Stimulated activated naive CD8-positive, alpha-beta T cell treated with anti-CD3 and anti-CD28 coated beads, Interleukin-15, amount 100 ng/mL, for 72 hours (primary cell): ENCODE data around the gene NDUFB8.
"Not testable (repeated sequence)": the region's sequence is repeated elsewhere in the genome, so short reads cannot be mapped to it uniquely, and the experiment has no call there.

Source experiments
- ATAC-seq: fragments of 150-1000 bp; cut with Tn5 transposase; 2 replicates; pipeline ENCODE4 v1.10.0; 2021; ENCODE audit warnings: mild to moderate bottlenecking, moderate library complexity
- DNase-seq, 2 donors: peaks; one replicate each; pipeline ENCODE4 v3.0.0; 2021 to 2022
- H3K27ac Mint-ChIP-seq, 2 donors: one replicate each; pipeline ENCODE4 v1.8.0; 2022; ENCODE audit warnings: mild to moderate bottlenecking in 2 of 2, mixed read lengths in 2 of 2, moderate library complexity in 2 of 2
- H3K27me3 Mint-ChIP-seq: one replicate; pipeline ENCODE4 v1.8.0; 2022; ENCODE audit warnings: mixed read lengths
- H3K4me1 Mint-ChIP-seq: one replicate; pipeline ENCODE4 v1.8.0; 2022; ENCODE audit warnings: mild to moderate bottlenecking, mixed read lengths
- H3K4me3 Mint-ChIP-seq, 2 donors: one replicate each; pipeline ENCODE4 v1.8.0; 2022; ENCODE audit warnings: mild to moderate bottlenecking in 2 of 2, mixed read lengths in 2 of 2, moderate library complexity in 1 of 2
- H3K9me3 Mint-ChIP-seq, 2 donors: one replicate each; pipeline ENCODE4 v1.8.0; 2022; ENCODE audit warnings: mixed read lengths in 2 of 2

The NDUFB8 gene

GRCh38 chr10:100529475-100530298 is at the start of gene NDUFB8:
NDUFB8 (minus strand) TSS chr10:100529871; CDS start chr10:100529851, 20 bp downstream.
- Mint-ChIP-seq H3K27me3 (no peaks in the 10 kb centered on the region), H3K9me3 (no peaks in the 10 kb centered on the region), H3K4me3 (peak within 1 kb of the TSS; percentile 96 to 97), H3K27ac (peak within 1 kb of the TSS; percentile 98 to 99), H3K4me1 (peaks cover 39% of the 10 kb centered on the region)
- peak; percentile 71 for ATAC-seq
- peak; percentile 84 to 88 for DNase-seq

GRCh38 chr10:100576282-100576635 is 46.6 kb upstream of the NDUFB8 start:
- H3K4me1 Mint-ChIP-seq = no peaks in the 10 kb centered on the region
- DNase-seq = no peak
- no peak for ATAC-seq
- H3K27me3 Mint-ChIP-seq = peaks cover 39% of the 10 kb centered on the region
- H3K4me3 Mint-ChIP-seq = no peak overlapping the region
- no peaks in the 10 kb centered on the region for H3K9me3 Mint-ChIP-seq
- H3K27ac Mint-ChIP-seq = no peak overlapping the region

GRCh38 chr10:100575585-100576281 is 46.1 kb upstream of the NDUFB8 start:
- Mint-ChIP-seq H3K27me3 (peaks cover 39% of the 10 kb centered on the region), H3K9me3 (no peaks in the 10 kb centered on the region)

GRCh38 chr10:100575146-100575545 is 45.5 kb upstream of the NDUFB8 start:
- not testable (repeated sequence) for DNase-seq
- H3K27me3 Mint-ChIP-seq = peaks cover 39% of the 10 kb centered on the region

More at GRCh38 chr10:100575585-100576281, 46.1 kb upstream of the NDUFB8 start:
- peak overlapping the region in 1 of 2 donors; percentile 23 for H3K27ac Mint-ChIP-seq
- no peaks in the 10 kb centered on the region for H3K4me1 Mint-ChIP-seq
- DNase-seq = no peak
- ATAC-seq = no peak
- H3K4me3 Mint-ChIP-seq = no peak overlapping the region

GRCh38 chr10:100571084-100571856 is 41.6 kb upstream of the NDUFB8 start:
- DNase-seq (no peak), ATAC-seq (no peak)
- no peak overlapping the region for H3K27ac Mint-ChIP-seq
- H3K4me3 Mint-ChIP-seq = no peak overlapping the region
- H3K4me1 Mint-ChIP-seq = no peaks in the 10 kb centered on the region
- H3K9me3 Mint-ChIP-seq = no peaks in the 10 kb centered on the region
- H3K27me3 Mint-ChIP-seq = peaks cover 12% of the 10 kb centered on the region

More at GRCh38 chr10:100575146-100575545, 45.5 kb upstream of the NDUFB8 start:
- H3K27ac Mint-ChIP-seq, H3K9me3 Mint-ChIP-seq, H3K4me3 Mint-ChIP-seq, ATAC-seq, H3K4me1 Mint-ChIP-seq: not testable (repeated sequence)

- ATAC-seq = no peak
- Mint-ChIP-seq H3K4me1 (no peaks in the 10 kb centered on the region), H3K27ac (no peak overlapping the region)
Measured at GRCh38 chr10:100570506-100570905, 40.8 kb upstream of the NDUFB8 start.

GRCh38 chr10:100569687-100570481 is 40.2 kb upstream of the NDUFB8 start:
- DNase-seq (peak in 1 of 2 donors; percentile 26), ATAC-seq (peak; percentile 56)
- H3K9me3 Mint-ChIP-seq = no peaks in the 10 kb centered on the region
- peaks cover 10% of the 10 kb centered on the region for H3K27me3 Mint-ChIP-seq
- no peak overlapping the region for H3K27ac Mint-ChIP-seq
- H3K4me3 Mint-ChIP-seq = no peak overlapping the region
- H3K4me1 Mint-ChIP-seq = no peaks in the 10 kb centered on the region

More at GRCh38 chr10:100570506-100570905, 40.8 kb upstream of the NDUFB8 start:
- Mint-ChIP-seq H3K4me3 (no peak overlapping the region), H3K27me3 (peaks cover 10% of the 10 kb centered on the region), H3K9me3 (no peaks in the 10 kb centered on the region)
- DNase-seq = no peak

GRCh38 chr10:100568912-100569311 is 39.2 kb upstream of the NDUFB8 start:
- Mint-ChIP-seq H3K4me3 (no peak overlapping the region), H3K4me1 (no peaks in the 10 kb centered on the region), H3K27me3 (peaks cover 10% of the 10 kb centered on the region), H3K9me3 (no peaks in the 10 kb centered on the region), H3K27ac (no peak overlapping the region)
- ATAC-seq (no peak), DNase-seq (no peak)

- Mint-ChIP-seq H3K27ac (no peak overlapping the region), H3K4me1 (peaks cover 3% of the 10 kb centered on the region), H3K27me3 (peaks cover 3% of the 10 kb centered on the region), H3K4me3 (no peak overlapping the region), H3K9me3 (no peaks in the 10 kb centered on the region)
- ATAC-seq = no peak
- no peak for DNase-seq
Measured at GRCh38 chr10:100567826-100568225, 38.2 kb upstream of the NDUFB8 start.

GRCh38 chr10:100567249-100567648 is 37.6 kb upstream of the NDUFB8 start:
- ATAC-seq = no peak
- H3K9me3 Mint-ChIP-seq = no peaks in the 10 kb centered on the region
- H3K4me1 Mint-ChIP-seq = peaks cover 9% of the 10 kb centered on the region
- H3K4me3 Mint-ChIP-seq = no peak overlapping the region
- H3K27me3 Mint-ChIP-seq = no peaks in the 10 kb centered on the region
- no peak overlapping the region for H3K27ac Mint-ChIP-seq
- no peak for DNase-seq

GRCh38 chr10:100566561-100566960 is 36.9 kb upstream of the NDUFB8 start:
- DNase-seq (no peak), ATAC-seq (no peak)

GRCh38 chr10:100565206-100565985 is 35.7 kb upstream of the NDUFB8 start:
- no peaks in the 10 kb centered on the region for H3K27me3 Mint-ChIP-seq
- ATAC-seq (no peak), DNase-seq (no peak)
- H3K4me3 Mint-ChIP-seq = no peak overlapping the region
- peaks cover 22% of the 10 kb centered on the region for H3K4me1 Mint-ChIP-seq
- H3K9me3 Mint-ChIP-seq = no peaks in the 10 kb centered on the region
- no peak overlapping the region for H3K27ac Mint-ChIP-seq

More at GRCh38 chr10:100566561-100566960, 36.9 kb upstream of the NDUFB8 start:
- Mint-ChIP-seq H3K27ac (no peak overlapping the region), H3K4me3 (no peak overlapping the region), H3K9me3 (no peaks in the 10 kb centered on the region), H3K27me3 (no peaks in the 10 kb centered on the region), H3K4me1 (peaks cover 16% of the 10 kb centered on the region)

- ATAC-seq (peak; percentile 87), DNase-seq (peak; percentile 81 to 83)
- H3K27me3 Mint-ChIP-seq = no peaks in the 10 kb centered on the region
- H3K9me3 Mint-ChIP-seq = no peaks in the 10 kb centered on the region
- H3K4me1 Mint-ChIP-seq = peaks cover 22% of the 10 kb centered on the region
- no peak overlapping the region for H3K27ac Mint-ChIP-seq
- peak overlapping the region in 1 of 2 donors; percentile 32 for H3K4me3 Mint-ChIP-seq
Measured at GRCh38 chr10:100562008-100562672, 32.5 kb upstream of the NDUFB8 start.

- no peaks in the 10 kb centered on the region for H3K27me3 Mint-ChIP-seq
- DNase-seq (no peak), ATAC-seq (no peak)
- peaks cover 22% of the 10 kb centered on the region for H3K4me1 Mint-ChIP-seq
- no peak overlapping the region for H3K4me3 Mint-ChIP-seq
- no peak overlapping the region for H3K27ac Mint-ChIP-seq
- no peaks in the 10 kb centered on the region for H3K9me3 Mint-ChIP-seq
Measured at GRCh38 chr10:100561005-100561404, 31.3 kb upstream of the NDUFB8 start.
